Umbilical cord (tissue), 2 donors: ENCODE measurements around the gene CELF2. TPM values are rescaled to one million over a fixed set of nuclear protein-coding genes. Genes with fewer than 3 reads are reported as not detected.

Experiments used
- DNase-seq: peaks from one replicate; pipeline ENCODE4 v3.0.0-alpha.2; 2015; ENCODE audit warnings: low spot score
- total RNA-seq: library from RNA; depleted of rRNA; stranded (reverse); fragments of >200 nt; gene quantifications from one replicate; pipeline ENCODE4 v1.2.3, GENCODE V29; 2014; ENCODE audit warnings: low replicate concordance; ENCODE audit not compliant: insufficient read depth

Gene CELF2
- total RNA-seq, 1 donor from 2014 or later, result 10.1 TPM

GRCh38 chr10:11325817-11326216 lies 308.1 kb downstream of the CELF2 start:
- peak; percentile 59 for DNase-seq

GRCh38 chr10:11326241-11326640 lies 308.6 kb downstream of the CELF2 start:
- DNase-seq, result no peak

- no peak for DNase-seq
Measured at GRCh38 chr10:11326913-11327616, 309.4 kb downstream of the CELF2 start.

- no peak for DNase-seq
Measured at GRCh38 chr10:11328264-11329061, 310.8 kb downstream of the CELF2 start.

GRCh38 chr10:11329062-11329673 lies 311.5 kb downstream of the CELF2 start:
- no peak for DNase-seq

- no peak for DNase-seq
Measured at GRCh38 chr10:11330383-11331045, 312.8 kb downstream of the CELF2 start.

- DNase-seq, result no peak
Measured at GRCh38 chr10:11331046-11331577, 313.4 kb downstream of the CELF2 start.

GRCh38 chr10:11331726-11332125 lies 314.1 kb downstream of the CELF2 start:
- DNase-seq, result no peak

- no peak for DNase-seq
Measured at GRCh38 chr10:11332846-11333245, 315.2 kb downstream of the CELF2 start.

- DNase-seq, result no peak
Measured at GRCh38 chr10:11334436-11334835, 316.8 kb downstream of the CELF2 start.

GRCh38 chr10:11335167-11335652 lies 317.5 kb downstream of the CELF2 start:
- peak; percentile 58 for DNase-seq

- no peak for DNase-seq
Measured at GRCh38 chr10:11335881-11336430, 318.3 kb downstream of the CELF2 start.

GRCh38 chr10:11336722-11337162 lies 319.1 kb downstream of the CELF2 start:
- DNase-seq, result peak; percentile 53

- DNase-seq, result no peak
Measured at GRCh38 chr10:11337516-11337915, 319.8 kb downstream of the CELF2 start.

- no peak for DNase-seq
Measured at GRCh38 chr10:11338160-11338844, 320.6 kb downstream of the CELF2 start.

- DNase-seq, result no peak
Measured at GRCh38 chr10:11339013-11339412, 321.3 kb downstream of the CELF2 start.

GRCh38 chr10:11339660-11340059 lies 322.0 kb downstream of the CELF2 start:
- no peak for DNase-seq

GRCh38 chr10:11341283-11341960 lies 323.8 kb downstream of the CELF2 start:
- no peak for DNase-seq

- DNase-seq, result no peak
Measured at GRCh38 chr10:11344081-11344480, 326.4 kb downstream of the CELF2 start.

GRCh38 chr10:11344550-11344949 lies 326.9 kb downstream of the CELF2 start:
- no peak for DNase-seq
